ENCODE data around the gene HOXA3. TPM values are rescaled to one million over a fixed set of nuclear protein-coding genes. Genes with fewer than 3 reads are reported as not detected.
A peak's percentile ranks its signal among the peaks of the same experiment; 100 is the strongest.

Gene HOXA3
- total RNA-seq, 6 donors from 2014 or later, result 0.20 to 11.4 (median 3.5) TPM

DNA sequence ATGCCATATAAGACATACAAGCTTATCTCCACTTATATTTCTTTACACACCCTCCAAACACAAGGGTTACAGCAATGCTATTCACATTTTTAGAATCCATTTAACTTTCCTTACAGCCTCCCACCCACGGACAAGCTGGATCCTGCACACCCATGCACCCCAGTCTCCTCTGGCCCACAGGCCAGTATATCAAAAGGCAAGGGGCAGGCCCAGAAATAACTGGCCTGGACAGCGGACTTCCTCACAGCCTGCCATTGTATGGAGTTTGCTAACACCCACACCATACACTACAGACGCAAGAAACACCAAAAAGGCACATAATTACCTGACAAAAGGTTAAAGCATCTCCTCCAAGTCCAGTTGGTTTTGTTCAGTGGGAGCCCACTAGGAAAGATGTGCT lies 33.8 kb downstream of the HOXA3 start:
- Histone ChIP-seq H3K36me3 (no peaks in the 10 kb centered on the region), H3K4me3 (peak overlapping the region in 3 of 4 donors; percentile 35 to 59 (median 53)), H3K9me3 (no peaks in the 10 kb centered on the region), H3K27ac (peak overlapping the region; percentile 87 to 95 (median 90)), H3K4me1 (peaks cover 4 to 28% (median 11%) of the 10 kb centered on the region in 4 donors), H3K27me3 (peaks cover 0 to 3% (median 1%) of the 10 kb centered on the region in 4 donors)
- TF ChIP-seq POLR2AphosphoS5 (IDR thresholded peaks at IDR 0.05) (no peak), EP300 (IDR thresholded peaks at IDR 0.05) (no peak), POLR2A (IDR thresholded peaks at IDR 0.05) (no peak)
- TF ChIP-seq, protein P1, sequence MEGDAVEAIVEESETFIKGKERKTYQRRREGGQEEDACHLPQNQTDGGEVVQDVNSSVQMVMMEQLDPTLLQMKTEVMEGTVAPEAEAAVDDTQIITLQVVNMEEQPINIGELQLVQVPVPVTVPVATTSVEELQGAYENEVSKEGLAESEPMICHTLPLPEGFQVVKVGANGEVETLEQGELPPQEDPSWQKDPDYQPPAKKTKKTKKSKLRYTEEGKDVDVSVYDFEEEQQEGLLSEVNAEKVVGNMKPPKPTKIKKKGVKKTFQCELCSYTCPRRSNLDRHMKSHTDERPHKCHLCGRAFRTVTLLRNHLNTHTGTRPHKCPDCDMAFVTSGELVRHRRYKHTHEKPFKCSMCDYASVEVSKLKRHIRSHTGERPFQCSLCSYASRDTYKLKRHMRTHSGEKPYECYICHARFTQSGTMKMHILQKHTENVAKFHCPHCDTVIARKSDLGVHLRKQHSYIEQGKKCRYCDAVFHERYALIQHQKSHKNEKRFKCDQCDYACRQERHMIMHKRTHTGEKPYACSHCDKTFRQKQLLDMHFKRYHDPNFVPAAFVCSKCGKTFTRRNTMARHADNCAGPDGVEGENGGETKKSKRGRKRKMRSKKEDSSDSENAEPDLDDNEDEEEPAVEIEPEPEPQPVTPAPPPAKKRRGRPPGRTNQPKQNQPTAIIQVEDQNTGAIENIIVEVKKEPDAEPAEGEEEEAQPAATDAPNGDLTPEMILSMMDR (IDR thresholded peaks at IDR 0.05), result no peak
- DNase-seq (no peak), ATAC-seq (ENCODE audit: low FRiP score in 2 of 2) (no peak)
- WGBS, 2 donors, result 30 to 59% methylated on average over 3 of the region's 3 CpGs

DNA sequence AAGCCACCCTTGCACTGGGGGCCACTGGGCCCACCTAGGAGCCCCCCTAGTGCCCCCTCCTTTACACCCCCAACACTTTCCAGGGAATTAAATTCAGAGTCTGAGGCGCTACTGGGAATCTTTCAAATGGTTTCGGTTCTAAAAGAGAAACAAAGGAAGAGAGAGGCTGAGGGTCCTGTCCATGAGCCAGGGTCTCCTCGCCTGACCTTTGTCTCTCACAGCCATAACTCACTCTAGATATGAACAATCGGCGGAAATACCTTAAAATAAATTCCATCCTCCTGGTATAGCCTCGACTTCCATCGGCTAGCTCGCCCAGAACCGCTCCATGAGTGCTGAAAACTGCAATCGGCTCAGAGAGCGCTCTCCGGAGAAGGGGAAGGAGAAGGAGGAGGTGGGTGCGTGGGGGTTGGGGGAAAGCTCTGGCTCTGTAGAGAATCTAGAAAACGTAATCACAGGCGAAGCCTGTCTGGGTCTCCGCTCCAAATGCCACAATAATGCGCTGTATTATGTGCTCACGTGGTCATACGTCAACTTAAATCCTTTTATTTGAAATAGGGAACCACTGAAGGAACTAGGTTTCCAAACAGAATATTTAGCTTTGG lies 34.4 kb downstream of the HOXA3 start:
- TF ChIP-seq POLR2A (IDR thresholded peaks at IDR 0.05) (peak in 1 of 4 donors; percentile 15), POLR2AphosphoS5 (IDR thresholded peaks at IDR 0.05) (no peak), EP300 (IDR thresholded peaks at IDR 0.05) (no peak)
- TF ChIP-seq, protein P1 (IDR thresholded peaks at IDR 0.05), result no peak
- Histone ChIP-seq H3K4me3 (peak overlapping the region; percentile 25 to 59 (median 44)), H3K36me3 (no peaks in the 10 kb centered on the region), H3K27me3 (peaks cover 0 to 3% (median 1%) of the 10 kb centered on the region in 4 donors), H3K4me1 (peaks cover 4 to 28% (median 13%) of the 10 kb centered on the region in 4 donors), H3K27ac (peak overlapping the region; percentile 87 to 95 (median 90)), H3K9me3 (no peaks in the 10 kb centered on the region)
- peak; percentile 13 to 49 for ATAC-seq (ENCODE audit: low FRiP score in 2 of 2)
- no peak for DNase-seq
- WGBS, 2 donors, result 36 to 39% methylated on average over 19 of the region's 19 CpGs

DNA sequence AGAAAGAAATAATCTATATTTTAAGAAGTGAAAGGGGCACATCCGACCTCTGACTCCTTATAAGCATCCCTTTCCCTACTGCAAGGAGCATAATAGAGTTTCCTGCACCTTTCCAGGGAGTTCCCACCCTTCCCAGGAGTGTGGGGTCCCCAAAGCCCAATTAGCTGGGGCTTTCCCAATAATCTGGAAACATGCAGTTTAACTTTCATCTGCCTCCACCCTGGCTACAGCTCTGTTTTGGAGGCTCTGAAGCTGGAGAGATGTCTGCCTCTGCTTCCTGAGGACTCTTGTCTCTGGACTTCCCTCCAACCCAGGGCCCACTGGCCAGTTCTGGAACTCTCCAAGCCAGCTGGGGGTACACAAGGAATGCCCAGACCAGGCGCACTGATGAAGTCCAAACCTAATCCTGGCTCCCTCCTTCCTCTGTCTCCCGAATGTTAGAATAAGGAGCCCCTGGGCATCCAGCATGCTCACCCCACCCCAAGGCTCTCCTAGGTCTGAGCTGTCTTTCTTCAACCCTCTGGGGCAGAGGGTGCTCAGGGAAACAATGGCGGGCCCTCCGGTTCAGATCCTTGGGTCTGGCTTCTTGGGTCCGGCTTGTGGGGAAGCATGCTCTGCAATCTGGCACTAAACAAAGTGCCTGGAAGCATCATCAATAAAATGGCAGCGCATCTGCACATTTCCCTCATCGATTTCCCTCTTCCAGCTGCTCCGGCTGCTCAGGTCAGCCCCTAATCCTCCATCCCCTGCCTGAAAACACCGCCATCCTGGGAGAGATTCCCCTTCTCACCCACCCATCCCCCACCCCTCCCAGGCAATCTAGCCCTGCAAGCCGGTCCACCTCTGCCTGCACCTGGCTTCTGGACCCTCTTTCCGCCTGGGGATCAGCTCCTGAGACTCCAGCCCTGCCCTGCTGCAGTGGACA lies 35.2 kb downstream of the HOXA3 start:
- Histone ChIP-seq H3K4me1 (peaks cover 4 to 28% (median 17%) of the 10 kb centered on the region in 4 donors), H3K9me3 (no peaks in the 10 kb centered on the region), H3K27ac (peak overlapping the region; percentile 87 to 95 (median 90)), H3K36me3 (no peaks in the 10 kb centered on the region), H3K27me3 (peaks cover 0 to 3% (median 1%) of the 10 kb centered on the region in 4 donors), H3K4me3 (peak overlapping the region; percentile 25 to 59 (median 44))
- DNase-seq, result no peak
- 26 to 47% methylated on average over 11 to 12 of the region's 12 CpGs for WGBS, 2 donors
- ATAC-seq (ENCODE audit: low FRiP score in 2 of 2), result no peak
- TF ChIP-seq, protein P1 (IDR thresholded peaks at IDR 0.05), result no peak
- TF ChIP-seq POLR2A (IDR thresholded peaks at IDR 0.05) (no peak), POLR2AphosphoS5 (IDR thresholded peaks at IDR 0.05) (no peak), EP300 (IDR thresholded peaks at IDR 0.05) (no peak)

DNA sequence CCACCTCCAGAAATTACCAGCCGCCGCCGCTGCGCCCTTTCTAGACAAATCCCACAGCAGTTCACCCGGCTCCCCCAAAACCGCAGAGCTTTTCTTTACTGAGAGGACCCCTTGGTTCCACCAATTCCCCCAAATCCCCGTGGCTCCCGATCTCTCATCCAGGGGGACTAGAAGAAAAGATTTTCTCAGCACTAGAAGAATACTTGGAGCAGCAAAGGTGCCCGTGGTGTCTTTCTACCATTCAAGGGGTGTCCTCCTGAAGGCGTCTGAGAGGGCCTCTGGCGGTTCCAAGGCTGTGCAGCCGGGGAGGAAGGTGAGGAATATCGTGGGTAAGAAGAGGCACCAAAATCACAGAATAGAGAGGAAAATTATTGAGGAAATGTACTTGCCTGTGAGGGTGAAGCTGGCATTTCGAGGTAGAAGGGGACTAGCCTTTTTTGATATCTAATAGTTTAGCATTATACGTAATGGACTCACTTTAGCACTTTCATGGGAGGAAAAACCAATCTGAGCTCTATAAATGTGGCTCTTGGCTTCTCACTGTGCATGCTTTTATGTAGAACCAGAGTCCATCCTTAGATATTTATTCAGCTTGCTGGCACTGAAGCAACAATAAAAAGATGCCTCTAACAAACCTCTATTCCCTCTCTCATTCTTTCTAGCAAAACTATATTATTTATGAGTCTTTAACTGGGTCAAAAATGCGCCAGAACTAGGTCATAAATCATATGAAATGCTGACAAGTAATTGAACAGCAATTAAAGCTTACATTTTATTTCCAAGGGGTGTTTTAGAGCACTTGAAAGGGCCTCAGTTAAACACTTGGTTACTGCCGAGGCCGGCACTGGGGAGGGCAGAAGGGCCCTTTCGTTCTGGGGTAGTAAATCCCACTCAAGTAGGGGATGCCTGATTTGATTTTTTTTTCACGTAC lies 36.1 kb downstream of the HOXA3 start:
- Histone ChIP-seq H3K4me1 (peaks cover 10 to 28% (median 24%) of the 10 kb centered on the region in 4 donors), H3K4me3 (peak overlapping the region in 3 of 4 donors; percentile 35 to 59 (median 53)), H3K9me3 (no peaks in the 10 kb centered on the region), H3K27me3 (peaks cover 0 to 3% (median 1%) of the 10 kb centered on the region in 4 donors), H3K36me3 (no peaks in the 10 kb centered on the region), H3K27ac (peak overlapping the region; percentile 87 to 95 (median 90))
- 26 to 37% methylated on average over 20 of the region's 20 CpGs for WGBS, 2 donors
- no peak for TF ChIP-seq EP300 (IDR thresholded peaks at IDR 0.05)
- TF ChIP-seq POLR2A (IDR thresholded peaks at IDR 0.05), result no peak
- ATAC-seq (ENCODE audit: low FRiP score in 2 of 2), result no peak
- DNase-seq, result no peak
